Colonic mucosa (tissue), 4 donors: ENCODE data around the gene LHFPL2. TPM values are rescaled to one million over a fixed set of nuclear protein-coding genes. Genes with fewer than 3 reads are reported as not detected.

Experiments used
- DNase-seq: peaks from one replicate; pipeline ENCODE4 v3.0.0-alpha.2; 2020
- H3K27ac ChIP-seq: fragments of 200-600 bp; one replicate; pipeline ENCODE4 v1.8.0; 2021
- H3K27me3 ChIP-seq: fragments of 200-600 bp; one replicate; pipeline ENCODE4 v1.8.0; 2021
- H3K36me3 ChIP-seq: fragments of 200-600 bp; one replicate; pipeline ENCODE4 v1.8.0; 2021
- H3K4me1 ChIP-seq: fragments of 200-600 bp; one replicate; pipeline ENCODE4 v1.8.0; 2021; ENCODE audit warnings: mild to moderate bottlenecking
- H3K4me3 ChIP-seq: fragments of 200-600 bp; one replicate; pipeline ENCODE4 v1.8.0; 2021
- H3K9ac ChIP-seq, 2 donors: one replicate each; pipeline ENCODE4 v1.7.0; 2013; ENCODE audit warnings: control low read depth in 2 of 2, low read depth in 2 of 2, low read length in 2 of 2
- H3K9me3 ChIP-seq: fragments of 200-600 bp; one replicate; pipeline ENCODE4 v1.8.0; 2021
- CTCF ChIP-seq: fragments of 200-600 bp; IDR thresholded peaks from one replicate; pipeline ENCODE4 v1.8.0; 2022; ENCODE audit warnings: antibody characterized with exemption, mild to moderate bottlenecking
- intact Hi-C: fragments of 100-400 bp; cut with DNase I; formaldehyde crosslinking; loops from one replicate; pipeline ENCODE4 v1.14.1; 2022
- total RNA-seq, 2 donors: library from RNA; stranded (reverse); fragmentation: NEBNext Ultra II Directional in 1 of 2; extraction: Animal tissue kit (Norgen Biotek cat#: 25700) in 1 of 2; gene quantifications; one replicate each; pipeline ENCODE4 v1.2.1, GENCODE V29; 2021
- donor health status: healthy.
- donor health status: DM: no; HTN: no; CAD: no.
- donor health status: DM: no; HTN: no; CAD: no.

Gene LHFPL2
- total RNA-seq, 2 donors from 2014 or later: 35.5 to 39.2 TPM

- no peaks in the 10 kb centered on the region for H3K36me3 ChIP-seq
- H3K4me3 ChIP-seq: no peak overlapping the region
- no peak for DNase-seq
- H3K4me1 ChIP-seq: no peaks in the 10 kb centered on the region
- H3K27me3 ChIP-seq: no peaks in the 10 kb centered on the region
- no peak overlapping the region for H3K27ac ChIP-seq
- no peak for TF ChIP-seq CTCF
- no peaks in the 10 kb centered on the region for H3K9me3 ChIP-seq
- no peak overlapping the region for H3K9ac ChIP-seq
- intact Hi-C loops: no loop called here
Observed at GRCh38 chr5:78661044-78661443, 12.5 kb upstream of the LHFPL2 start.

GRCh38 chr5:78660401-78660800 is 11.8 kb upstream of the LHFPL2 start:
- H3K9me3 ChIP-seq: no peaks in the 10 kb centered on the region
- H3K4me1 ChIP-seq: no peaks in the 10 kb centered on the region
- no peak overlapping the region for H3K9ac ChIP-seq
- no peaks in the 10 kb centered on the region for H3K27me3 ChIP-seq
- no peak overlapping the region for H3K27ac ChIP-seq
- intact Hi-C loops: no loop called here
- H3K36me3 ChIP-seq: no peaks in the 10 kb centered on the region
- H3K4me3 ChIP-seq: no peak overlapping the region
- no peak for DNase-seq
- TF ChIP-seq CTCF: no peak

- intact Hi-C loops: loop anchor here (10.0 kb wide), 1 partner anchor 295 kb away; no protein-coding TSS in a partner anchor
- no peaks in the 10 kb centered on the region for H3K36me3 ChIP-seq
Observed at GRCh38 chr5:78659714-78660113, 11.1 kb upstream of the LHFPL2 start.

GRCh38 chr5:78659114-78659513 is 10.5 kb upstream of the LHFPL2 start:
- no peak overlapping the region for H3K4me3 ChIP-seq
- H3K4me1 ChIP-seq: no peaks in the 10 kb centered on the region
- DNase-seq: no peak
- intact Hi-C loops: loop anchor here (10.0 kb wide), 1 partner anchor 296 kb away; no protein-coding TSS in a partner anchor
- no peak overlapping the region for H3K27ac ChIP-seq
- TF ChIP-seq CTCF: no peak
- H3K36me3 ChIP-seq: no peaks in the 10 kb centered on the region
- no peaks in the 10 kb centered on the region for H3K9me3 ChIP-seq
- H3K27me3 ChIP-seq: no peaks in the 10 kb centered on the region
- no peak overlapping the region for H3K9ac ChIP-seq

More at GRCh38 chr5:78659714-78660113, 11.1 kb upstream of the LHFPL2 start:
- no peak for TF ChIP-seq CTCF
- H3K4me3 ChIP-seq: no peak overlapping the region
- H3K27ac ChIP-seq: no peak overlapping the region
- no peak for DNase-seq
- H3K9me3 ChIP-seq: no peaks in the 10 kb centered on the region
- no peaks in the 10 kb centered on the region for H3K4me1 ChIP-seq
- H3K9ac ChIP-seq: no peak overlapping the region
- no peaks in the 10 kb centered on the region for H3K27me3 ChIP-seq

GRCh38 chr5:78657201-78657600 is 8.6 kb upstream of the LHFPL2 start:
- H3K36me3 ChIP-seq: no peaks in the 10 kb centered on the region
- no peak for TF ChIP-seq CTCF
- H3K9ac ChIP-seq: no peak overlapping the region
- H3K27ac ChIP-seq: no peak overlapping the region
- H3K9me3 ChIP-seq: no peaks in the 10 kb centered on the region
- no peaks in the 10 kb centered on the region for H3K27me3 ChIP-seq
- no peak overlapping the region for H3K4me3 ChIP-seq
- intact Hi-C loops: loop anchor here (10.0 kb wide), 1 partner anchor 298 kb away; no protein-coding TSS in a partner anchor
- peaks cover 6% of the 10 kb centered on the region for H3K4me1 ChIP-seq
- no peak for DNase-seq
